Spleen (tissue), 11 donors: Measurements from ENCODE around the gene NOBOX. TPM values are rescaled to one million over a fixed set of nuclear protein-coding genes. Genes with fewer than 3 reads are reported as not detected.
A peak's percentile ranks its signal among the peaks of the same experiment; 100 is the strongest.

Experiments used
- DNase-seq: peaks from one replicate; pipeline ENCODE4 v3.0.0-alpha.2; 2020
- H3K27ac ChIP-seq, 8 donors: fragments of 200-600 bp; sonication (generic) in 7 of 8; 1 replicate in 4 of 8; 2 replicates in 4 of 8; pipeline versions ENCODE4 v1.5.0 to v1.8.0; 2016 to 2021; ENCODE audit warnings: inconsistent platforms in 4 of 8, mild to moderate bottlenecking in 4 of 8, moderate library complexity in 1 of 8
- H3K27me3 ChIP-seq, 7 donors: fragments of 200-600 bp; sonication (generic) in 6 of 7; replicated peaks in 1 of 7; 1 replicate in 4 of 7; 2 replicates in 3 of 7; pipeline versions ENCODE4 v1.5.0 to v1.8.0; 2016 to 2021; ENCODE audit warnings: inconsistent platforms in 3 of 7, mild to moderate bottlenecking in 1 of 7
- H3K36me3 ChIP-seq, 6 donors: fragments of 200-600 bp; sonication (generic) in 5 of 6; 1 replicate in 4 of 6; 2 replicates in 2 of 6; pipeline versions ENCODE4 v1.5.0 to v1.8.0; 2016 to 2021; ENCODE audit warnings: inconsistent platforms in 2 of 6
- H3K4me1 ChIP-seq, 6 donors: fragments of 200-600 bp; sonication (generic) in 5 of 6; 1 replicate in 3 of 6; 2 replicates in 3 of 6; pipeline versions ENCODE4 v1.5.0 to v1.8.0; 2016 to 2021; ENCODE audit warnings: inconsistent platforms in 3 of 6
- H3K4me3 ChIP-seq, 8 donors: fragments of 200-600 bp; sonication (generic) in 7 of 8; 1 replicate in 4 of 8; 2 replicates in 4 of 8; pipeline versions ENCODE4 v1.5.0 to v1.8.0; 2016 to 2021; ENCODE audit warnings: inconsistent platforms in 4 of 8, mild to moderate bottlenecking in 4 of 8, moderate library complexity in 2 of 8
- H3K9me3 ChIP-seq, 8 donors: fragments of 200-600 bp; sonication (generic) in 7 of 8; 1 replicate in 4 of 8; 2 replicates in 4 of 8; pipeline versions ENCODE4 v1.5.0 to v1.8.0; 2016 to 2021; ENCODE audit warnings: inconsistent platforms in 4 of 8
- CTCF ChIP-seq, 11 experiments: fragments of 200-600 bp in 7 of 11; fragments of 450-650 bp in 4 of 11; sonication (generic) in 4 of 11; IDR thresholded peaks in 8 of 11; conservative IDR thresholded peaks in 3 of 11; 1 replicate in 7 of 11; 2 replicates in 4 of 11; pipeline versions ENCODE4 v1.4.0 to v1.8.0; 2016 to 2021; ENCODE audit warnings: antibody characterized with exemption in 11 of 11, inconsistent platforms in 4 of 11, mild to moderate bottlenecking in 1 of 11
- POLR2A ChIP-seq, 3 donors: fragments of 450-650 bp; IDR thresholded peaks; one replicate each; pipeline ENCODE4 v1.5.1; 2017; ENCODE audit warnings: antibody characterized with exemption in 3 of 3, mild to moderate bottlenecking in 1 of 3
- POLR2AphosphoS5 ChIP-seq, 3 donors: sonication (generic); formaldehyde crosslinking; IDR thresholded peaks; one replicate each; pipeline ENCODE4 v1.5.1; 2017; ENCODE audit warnings: antibody characterized with exemption in 3 of 3
- WGBS, 5 donors: extraction: QIAGEN DNeasy Blood & Tissue Kit in 3 of 5; methylation state at CpG; one replicate each; pipeline versions ENCODE4 v1.1.5 to v1.1.7; 2013 to 2018; 5-methylcytosine and 5-hydroxymethylcytosine counted together
- intact Hi-C: fragments of 100-400 bp; cut with DNase I; formaldehyde crosslinking; loops from one replicate; pipeline ENCODE4 v1.15.0; 2023; ENCODE audit warnings: low total_unique reads
- polyA plus RNA-seq, 3 donors: library from polyadenylated mRNA; stranded (reverse); fragments of 200-250 nt; gene quantifications; one replicate each; pipeline ENCODE4 v1.2.1, GENCODE V29; 2013
- total RNA-seq, 7 donors: library from RNA; depleted of rRNA in 3 of 7; stranded (reverse); fragments of >200 nt in 3 of 7; fragmentation: NEBNext Ultra II Directional in 4 of 7; extraction: Animal tissue kit (Norgen Biotek cat#: 25700) in 4 of 7; gene quantifications; one replicate each; pipeline versions ENCODE4 v1.1.0 to v1.2.1, GENCODE V29; 2016 to 2021
- donor health status: healthy with polysubstance abuse.
- donor health status: DM: no; HTN: no; CAD: no; lungs with moderate emphysema.
- donor health status: DM: no; HTN: no; CAD: no.
- donor health status: Bipolar disorder and iron deficiency.
- donor health status: healthy.
- donor health status: DM: no; HTN: no; CAD: no.
- donor health status: DM: yes; HTN: yes; CAD: no.

NOBOX gene
- total and polyA plus RNA-seq, 10 donors = not detected

GRCh38 chr7:144397086-144397485 is 6.4 kb downstream of the NOBOX start:
- H3K36me3 ChIP-seq = no peaks in the 10 kb centered on the region
- H3K9me3 ChIP-seq = no peaks in the 10 kb centered on the region
- no peak overlapping the region for H3K27ac ChIP-seq
- no peak overlapping the region for H3K4me3 ChIP-seq
- DNase-seq = no peak
- WGBS, 5 donors = 45 to 72% (median 60%) methylated on average over 4 of the region's 4 CpGs
- intact Hi-C loops = no loop called here
- H3K4me1 ChIP-seq = peaks cover 0 to 3% (median 0%) of the 10 kb centered on the region in 6 donors
- TF ChIP-seq POLR2AphosphoS5 (IDR thresholded peaks at IDR 0.05) = no peak
- TF ChIP-seq POLR2A (IDR thresholded peaks at IDR 0.05) = no peak
- TF ChIP-seq CTCF (IDR thresholded peaks at IDR 0.05 in 8 of 11, conservative IDR thresholded peaks at IDR 0.05 in 3 of 11) = no peak
- no peaks in the 10 kb centered on the region for H3K27me3 ChIP-seq

- WGBS, 5 donors = 3 to 10% (median 7%) methylated on average over 8 of the region's 8 CpGs
Measured at GRCh38 chr7:144391823-144392255, 11.7 kb downstream of the NOBOX start.

GRCh38 chr7:144391014-144391413 is 12.5 kb downstream of the NOBOX start:
- no peak for TF ChIP-seq POLR2AphosphoS5 (IDR thresholded peaks at IDR 0.05)
- no peak for TF ChIP-seq POLR2A (IDR thresholded peaks at IDR 0.05)
- TF ChIP-seq CTCF (IDR thresholded peaks at IDR 0.05 in 8 of 11, conservative IDR thresholded peaks at IDR 0.05 in 3 of 11) = no peak

More at GRCh38 chr7:144391823-144392255, 11.7 kb downstream of the NOBOX start:
- Histone ChIP-seq H3K27ac (no peak overlapping the region), H3K9me3 (no peaks in the 10 kb centered on the region), H3K4me3 (peak overlapping the region in 1 of 8 donors; percentile 33), H3K36me3 (no peaks in the 10 kb centered on the region), H3K4me1 (peaks cover 0 to 11% (median 6%) of the 10 kb centered on the region in 6 donors), H3K27me3 (no peaks in the 10 kb centered on the region)
- no peak for DNase-seq
- intact Hi-C loops = no loop called here
- no peak for TF ChIP-seq POLR2A (IDR thresholded peaks at IDR 0.05)
- TF ChIP-seq CTCF (IDR thresholded peaks at IDR 0.05 in 8 of 11, conservative IDR thresholded peaks at IDR 0.05 in 3 of 11) = peak; percentile 40 to 89 (median 72)

GRCh38 chr7:144390481-144390880 is 13.0 kb downstream of the NOBOX start:
- intact Hi-C loops = no loop called here
- H3K27me3 ChIP-seq = no peaks in the 10 kb centered on the region
- no peak for TF ChIP-seq CTCF (IDR thresholded peaks at IDR 0.05 in 8 of 11, conservative IDR thresholded peaks at IDR 0.05 in 3 of 11)
- TF ChIP-seq POLR2AphosphoS5 (IDR thresholded peaks at IDR 0.05) = no peak
- TF ChIP-seq POLR2A (IDR thresholded peaks at IDR 0.05) = no peak
- no peak overlapping the region for H3K4me3 ChIP-seq
- H3K9me3 ChIP-seq = no peaks in the 10 kb centered on the region
- H3K27ac ChIP-seq = no peak overlapping the region
- H3K4me1 ChIP-seq = peaks cover 0 to 11% (median 6%) of the 10 kb centered on the region in 6 donors
- 75 to 79% (median 76%) methylated on average over 7 of the region's 7 CpGs for WGBS, 5 donors
- no peaks in the 10 kb centered on the region for H3K36me3 ChIP-seq
- no peak for DNase-seq

More at GRCh38 chr7:144391014-144391413, 12.5 kb downstream of the NOBOX start:
- Histone ChIP-seq H3K27ac (no peak overlapping the region), H3K4me3 (no peak overlapping the region), H3K27me3 (no peaks in the 10 kb centered on the region), H3K9me3 (no peaks in the 10 kb centered on the region), H3K4me1 (peaks cover 0 to 11% (median 6%) of the 10 kb centered on the region in 6 donors), H3K36me3 (no peaks in the 10 kb centered on the region)
- WGBS, 5 donors = 93 to 96% (median 95%) methylated on average over 4 of the region's 4 CpGs
- intact Hi-C loops = no loop called here
- DNase-seq = no peak
